OCI-LY1 (cell line): Measurements from ENCODE around the gene CLDND2.

Experiments used
- CTCF ChIP-seq: fragments of 200-600 bp; sonication (generic), shearing (Covaris generic); IDR thresholded peaks from 2 replicates; pipeline ENCODE4 v1.5.1; 2017; ENCODE audit warnings: mild to moderate bottlenecking, antibody characterized with exemption, low read length, moderate library complexity, mixed read lengths
- EZH2 ChIP-seq: fragments of 200-600 bp; sonication (generic), shearing (Covaris generic); IDR thresholded peaks from 2 replicates; pipeline ENCODE4 v1.8.0; 2017; ENCODE audit warnings: borderline replicate concordance, mixed run types, mild to moderate bottlenecking, antibody characterized with exemption, low read length, moderate library complexity, mixed read lengths

DNA sequence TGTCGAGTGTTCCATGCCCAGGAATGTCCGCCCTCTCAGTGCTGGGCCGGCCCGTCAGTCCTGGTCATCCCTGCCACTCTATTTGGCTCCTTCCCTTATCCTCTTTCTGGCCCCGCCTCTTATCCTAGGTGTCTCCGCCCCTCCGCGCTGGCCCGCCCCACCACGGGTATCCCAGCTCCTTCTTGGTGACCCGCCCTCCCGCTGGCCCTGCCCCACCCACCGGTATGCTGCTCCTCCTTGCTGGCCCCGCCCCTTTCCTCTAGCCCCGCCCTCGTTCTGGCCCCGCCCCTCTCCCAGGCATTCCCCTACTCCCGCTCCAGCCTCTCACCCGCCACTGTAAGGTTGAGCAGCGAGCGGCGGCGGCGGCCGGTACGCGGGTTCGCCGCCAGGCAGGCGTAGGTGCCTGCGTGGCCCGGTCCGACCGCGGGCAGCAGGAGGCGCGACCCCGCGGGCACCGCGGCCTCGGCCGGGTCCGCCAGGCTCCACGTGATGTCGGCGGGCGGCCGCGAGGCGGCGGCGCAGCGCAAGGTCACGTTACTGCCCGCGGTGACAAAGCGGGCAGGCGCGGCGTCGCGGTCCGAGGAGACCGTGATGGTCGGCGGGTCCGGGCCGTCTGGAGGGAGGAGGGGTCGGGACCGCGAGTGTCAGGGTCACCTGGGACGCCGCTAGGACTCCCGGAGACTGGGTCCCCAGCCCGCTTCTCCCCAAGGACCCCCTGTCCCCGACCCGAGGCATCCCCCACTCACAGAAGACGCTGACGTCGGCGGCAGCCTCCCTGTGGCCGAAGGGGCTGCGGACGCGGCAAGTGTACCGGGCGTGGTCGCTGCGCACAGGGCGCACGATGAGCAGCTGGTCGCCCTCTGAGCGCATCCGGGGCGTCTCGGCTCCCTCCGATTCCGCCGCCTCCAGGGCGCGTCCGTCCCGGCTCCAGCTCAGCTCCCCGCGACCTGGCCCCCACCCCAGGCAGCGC, 28.8 kb downstream of the CLDND2 start:
- peak; percentile 12; the same call in 1 of the 2 replicates for TF ChIP-seq CTCF
- TF ChIP-seq EZH2: no peak
